Bone marrow (tissue), 2 donors: ENCODE results near the gene SPECC1L.

Source experiments
- DNase-seq, 2 donors: peaks; one replicate each; lab custom pipeline; 2025; lab: John Stamatoyannopoulos, UW

The SPECC1L gene

GRCh38 chr22:24324137-24324536 lies 53.5 kb downstream of the SPECC1L start:
- DNase-seq, result no peak

- DNase-seq, result peak in 1 of 2 donors; percentile 84
These were observed 54.6 kb downstream of the SPECC1L start for GRCh38 chr22:24325105-24325757.

GRCh38 chr22:24326266-24326665 lies 55.6 kb downstream of the SPECC1L start:
- DNase-seq, result no peak

GRCh38 chr22:24327832-24328231 lies 57.2 kb downstream of the SPECC1L start:
- DNase-seq, result no peak

- no peak for DNase-seq
These were observed 58.8 kb downstream of the SPECC1L start for GRCh38 chr22:24329453-24329852.

- no peak for DNase-seq
These were observed 60.0 kb downstream of the SPECC1L start for GRCh38 chr22:24330636-24331035.

GRCh38 chr22:24331468-24332440 lies 61.1 kb downstream of the SPECC1L start:
- DNase-seq, result peak in 1 of 2 donors; percentile 46

- DNase-seq, result no peak
These were observed 62.7 kb downstream of the SPECC1L start for GRCh38 chr22:24333301-24333700.

GRCh38 chr22:24335496-24335895 lies 64.9 kb downstream of the SPECC1L start:
- DNase-seq, result no peak

GRCh38 chr22:24337894-24338645 lies 67.4 kb downstream of the SPECC1L start:
- no peak for DNase-seq

- DNase-seq, result no peak
These were observed 68.3 kb downstream of the SPECC1L start for GRCh38 chr22:24338726-24339451.

- no peak for DNase-seq
These were observed 68.8 kb downstream of the SPECC1L start for GRCh38 chr22:24339452-24339747.

- DNase-seq, result no peak
These were observed 71.0 kb downstream of the SPECC1L start for GRCh38 chr22:24341627-24342026.

- DNase-seq, result no peak
These were observed 80.0 kb downstream of the SPECC1L start for GRCh38 chr22:24350627-24351026.

GRCh38 chr22:24353121-24353520 lies 82.5 kb downstream of the SPECC1L start:
- peak in 1 of 2 donors; percentile 14 for DNase-seq

- DNase-seq, result peak in 1 of 2 donors; percentile 33
These were observed 84.9 kb downstream of the SPECC1L start for GRCh38 chr22:24355574-24355973.

- DNase-seq, result no peak
These were observed 86.9 kb downstream of the SPECC1L start for GRCh38 chr22:24357547-24357946.

- no peak for DNase-seq
These were observed 87.6 kb downstream of the SPECC1L start for GRCh38 chr22:24358105-24358836.

GRCh38 chr22:24359452-24360120 lies 89.0 kb downstream of the SPECC1L start:
- DNase-seq, result no peak

GRCh38 chr22:24361976-24362646 lies 91.5 kb downstream of the SPECC1L start:
- no peak for DNase-seq
